IMR-90 (cell line): Measurements from ENCODE around the gene ABCE1. TPM values are rescaled to one million over a fixed set of nuclear protein-coding genes. Genes with fewer than 3 reads are reported as not detected.

ENCODE experiments used
- ATAC-seq: fragments of 200-7000 bp; cut with Tn5 transposase; 2 replicates; pipeline ENCODE4 v1.9.1; 2020; ENCODE audit warnings: low read depth, mild to moderate bottlenecking, moderate library complexity
- BruUV-seq: library from RNA; stranded (reverse); fragments of 400-500 nt; replicated peaks from 2 replicates; lab custom pipeline; 2021; lab: Mats Ljungman, UMichigan
- CTCF ChIA-PET: fragments of 300-600 bp; formaldehyde crosslinking; extraction: SDS; loops from one replicate; lab custom pipeline; 2021; ENCODE audit warnings: antibody characterized with exemption; lab: Yijun Ruan, JAX
- POLR2A ChIA-PET: fragments of 300-600 bp; sonication (Branson Sonifier 250); formaldehyde crosslinking; loops from one replicate; lab custom pipeline; 2022; ENCODE audit warnings: antibody characterized with exemption; ENCODE audit not compliant: unreplicated experiment; lab: Charles Lee
- DNase-seq: peaks from one replicate; pipeline ENCODE4 v3.0.0; 2013
- H2AFZ ChIP-seq: replicated peaks from 2 replicates; pipeline ENCODE3; 2013; ENCODE audit warnings: low read length, mild to moderate bottlenecking; ENCODE audit not compliant: poor library complexity
- H2AK5ac ChIP-seq: 2 replicates; pipeline ENCODE4 v1.6.1; 2013; ENCODE audit warnings: low read depth, low read length, inconsistent platforms
- H2AK9ac ChIP-seq: replicated peaks from 2 replicates; pipeline ENCODE3; 2013; ENCODE audit warnings: mild to moderate bottlenecking, low read depth, low read length, moderate library complexity; ENCODE audit not compliant: poor library complexity
- H2BK120ac ChIP-seq: 2 replicates; pipeline ENCODE4 v1.6.1; 2013; ENCODE audit warnings: low read depth, low read length, inconsistent platforms
- H2BK15ac ChIP-seq: 3 replicates; pipeline ENCODE4 v1.6.1; 2013; ENCODE audit warnings: low read depth, low read length, inconsistent platforms
- H2BK20ac ChIP-seq: 2 replicates; pipeline ENCODE4 v1.6.1; 2013; ENCODE audit warnings: low read depth, mild to moderate bottlenecking, inconsistent platforms, low read length, moderate library complexity
- H2BK5ac ChIP-seq: 2 replicates; pipeline ENCODE4 v1.6.1; 2013; ENCODE audit warnings: mild to moderate bottlenecking, low read depth, low read length, inconsistent platforms; ENCODE audit not compliant: poor library complexity, severe bottlenecking
- H3K14ac ChIP-seq: replicated peaks from 2 replicates; pipeline ENCODE4 v1.6.1; 2013; ENCODE audit warnings: low read depth, low read length, inconsistent platforms
- H3K18ac ChIP-seq: 2 replicates; pipeline ENCODE4 v1.6.1; 2013; ENCODE audit warnings: low read depth, low read length, control low read depth
- H3K23ac ChIP-seq: 2 replicates; pipeline ENCODE4 v1.6.1; 2013; ENCODE audit warnings: low read depth, low read length, inconsistent platforms
- H3K27ac ChIP-seq: 2 replicates; pipeline ENCODE4 v1.5.1; 2013; ENCODE audit warnings: mild to moderate bottlenecking, control low read depth, low read length; ENCODE audit not compliant: insufficient read depth
- H3K27me3 ChIP-seq: 2 replicates; pipeline ENCODE4 v1.6.1; 2013; ENCODE audit warnings: low read length; ENCODE audit not compliant: control insufficient read depth, insufficient read depth
- H3K36me3 ChIP-seq: 2 replicates; pipeline ENCODE4 v1.6.1; 2013; ENCODE audit warnings: low read length, mixed read lengths; ENCODE audit not compliant: control insufficient read depth, insufficient read depth
- H3K4ac ChIP-seq: 2 replicates; pipeline ENCODE4 v1.6.1; 2013; ENCODE audit warnings: low read depth, low read length, inconsistent platforms
- H3K4me1 ChIP-seq: 2 replicates; pipeline ENCODE4 v1.6.1; 2013; ENCODE audit warnings: low read length, mixed read lengths; ENCODE audit not compliant: control insufficient read depth, insufficient read depth
- H3K4me2 ChIP-seq: 2 replicates; pipeline ENCODE4 v1.6.1; 2013; ENCODE audit warnings: low read depth, mild to moderate bottlenecking, control low read depth, low read length, moderate library complexity
- H3K4me3 ChIP-seq: 2 replicates; pipeline ENCODE4 v1.5.1; 2013; ENCODE audit warnings: low read depth, mild to moderate bottlenecking, control low read depth, low read length, moderate library complexity; ENCODE audit not compliant: insufficient read depth
- H3K56ac ChIP-seq: 2 replicates; pipeline ENCODE4 v1.6.1; 2013; ENCODE audit warnings: low read length, inconsistent platforms; ENCODE audit not compliant: insufficient read depth; ENCODE audit errors: extremely low read depth
- H3K79me1 ChIP-seq, 2 experiments: 2 replicates each; pipeline ENCODE4 v1.6.1; 2013; ENCODE audit warnings: low read length in 2 of 2, inconsistent platforms in 1 of 2, low read depth in 1 of 2
- H3K9ac ChIP-seq: 2 replicates; pipeline ENCODE4 v1.6.1; 2013; ENCODE audit warnings: low read depth, low read length, control low read depth
- H3K9me1 ChIP-seq: 2 replicates; pipeline ENCODE4 v1.6.1; 2013; ENCODE audit warnings: low read length, inconsistent platforms; ENCODE audit not compliant: insufficient read depth
- H3K9me3 ChIP-seq: 2 replicates; pipeline ENCODE4 v1.6.1; 2013; ENCODE audit warnings: low read length; ENCODE audit not compliant: control insufficient read depth, insufficient read depth
- H4K20me1 ChIP-seq: 2 replicates; pipeline ENCODE4 v1.6.1; 2013; ENCODE audit warnings: low read length, inconsistent platforms; ENCODE audit not compliant: insufficient read depth
- H4K5ac ChIP-seq: 2 replicates; pipeline ENCODE4 v1.6.1; 2013; ENCODE audit warnings: mild to moderate bottlenecking, low read depth, low read length, control low read depth
- H4K8ac ChIP-seq, 2 experiments: 2 replicates each; pipeline ENCODE4 v1.6.1; 2013; ENCODE audit warnings: low read depth in 2 of 2, low read length in 2 of 2, control low read depth in 1 of 2, inconsistent platforms in 1 of 2
- H4K91ac ChIP-seq: 2 replicates; pipeline ENCODE4 v1.6.1; 2013; ENCODE audit warnings: low read depth, low read length, inconsistent platforms; ENCODE audit not compliant: insufficient read depth
- BHLHE40 ChIP-seq: fragments of 150-350 bp; IDR thresholded peaks from 2 replicates; pipeline ENCODE4 v1.6.1; 2016; ENCODE audit warnings: mild to moderate bottlenecking, low read depth, low read length
- CEBPB ChIP-seq: IDR thresholded peaks from 2 replicates; pipeline ENCODE4 v1.6.1; 2012; ENCODE audit warnings: low read depth, low read length, improper control_type of control experiment
- CHD1 ChIP-seq: IDR thresholded peaks from 2 replicates; pipeline ENCODE4 v1.6.1; 2012; ENCODE audit warnings: low read depth, low read length, improper control_type of control experiment
- FOS ChIP-seq: fragments of 150-350 bp; IDR thresholded peaks from 2 replicates; pipeline ENCODE4 v1.6.1; 2016; ENCODE audit warnings: low read depth, low read length
- MAFK ChIP-seq: IDR thresholded peaks from 2 replicates; pipeline ENCODE4 v1.6.1; 2012; ENCODE audit warnings: low read depth, low read length, improper control_type of control experiment
- MAZ ChIP-seq: IDR thresholded peaks from 2 replicates; pipeline ENCODE4 v1.6.1; 2012; ENCODE audit warnings: low read depth, mild to moderate bottlenecking, low read length, improper control_type of control experiment, moderate library complexity, borderline replicate concordance
- MXI1 ChIP-seq: IDR thresholded peaks from 2 replicates; pipeline ENCODE4 v1.6.1; 2012; ENCODE audit warnings: low read depth, mild to moderate bottlenecking, low read length, moderate library complexity, borderline replicate concordance
- NFE2L2 ChIP-seq: fragments of 150-350 bp; IDR thresholded peaks from 2 replicates; pipeline ENCODE4 v1.6.1; 2016; ENCODE audit warnings: low read depth, mild to moderate bottlenecking, low read length
- POLR2A ChIP-seq: IDR thresholded peaks from 2 replicates; pipeline ENCODE4 v1.6.1; 2012; ENCODE audit warnings: mild to moderate bottlenecking, low read depth, low read length
- RAD21 ChIP-seq: IDR thresholded peaks from 2 replicates; pipeline ENCODE4 v1.6.1; 2012; ENCODE audit warnings: low read length, improper control_type of control experiment
- RCOR1 ChIP-seq: IDR thresholded peaks from 2 replicates; pipeline ENCODE4 v1.6.1; 2012; ENCODE audit warnings: mild to moderate bottlenecking, low read length, improper control_type of control experiment; ENCODE audit not compliant: insufficient replicate concordance
- RFX5 ChIP-seq: IDR thresholded peaks from 2 replicates; pipeline ENCODE4 v1.8.0; 2012; ENCODE audit warnings: low read depth, mild to moderate bottlenecking, low read length, moderate library complexity
- SMC3 ChIP-seq: fragments of 150-350 bp; IDR thresholded peaks from 2 replicates; pipeline ENCODE4 v1.6.1; 2016; ENCODE audit warnings: low read depth, mild to moderate bottlenecking, antibody characterized with exemption, low read length, moderate library complexity
- WGBS, 2 experiments: methylation state at CpG; one replicate each; pipeline versions ENCODE4 v1.1.5 to v1.1.7; 2013; ENCODE audit warnings: missing lambda C conversion rate in 2 of 2; ENCODE audit not compliant: insufficient read length in 1 of 2; ENCODE audit errors: extremely low coverage in 2 of 2; 5-methylcytosine and 5-hydroxymethylcytosine counted together
- dilution Hi-C: fragments of 300-500 bp; cut with HindIII; formaldehyde crosslinking; loops from one replicate; pipeline ENCODE4 v1.14.3; 2018; ENCODE audit warnings: low sequenced_read_pairs; ENCODE audit not compliant: unreplicated experiment
- in situ Hi-C: fragments of 300-500 bp; cut with MboI; formaldehyde crosslinking; loops from 3 replicates; pipeline ENCODE4 v1.14.3; 2019; ENCODE audit warnings: low sequenced_read_pairs, inconsistent platforms, mixed read lengths
- intact Hi-C: fragments of 100-400 bp; cut with micrococcal nuclease; formaldehyde crosslinking; loops from 2 replicates; pipeline ENCODE4 v1.10.0; 2022
- polyA plus RNA-seq, 3 experiments: library from polyadenylated mRNA; depleted of rRNA; stranded (reverse); fragments of >200 nt; gene quantifications; 2 replicates each; pipeline ENCODE4 v1.2.3, GENCODE V29; 2012; ENCODE audit warnings: low replicate concordance in 1 of 3
- total RNA-seq: library from RNA; depleted of rRNA; stranded (reverse); fragments of >200 nt; gene quantifications from 2 replicates; pipeline ENCODE4 v1.2.3, GENCODE V29; 2012
- TF ChIP-seq, protein P1 (sequence below): fragments of 150-350 bp; IDR thresholded peaks from 2 replicates; pipeline ENCODE4 v1.6.1; 2016; ENCODE audit warnings: low read depth, mild to moderate bottlenecking, low read length, moderate library complexity, borderline replicate concordance
- TF ChIP-seq, protein P2 (sequence below): conservative IDR thresholded peaks from 2 replicates; pipeline ENCODE4 v1.5.1; 2012; ENCODE audit warnings: mild to moderate bottlenecking, low read depth, low read length, improper control_type of control experiment

The ABCE1 gene
- total and polyA plus RNA-seq, 2 of the 4 experiments (the other 2 are of a cell fraction) = 54.5 to 219 TPM

DNA sequence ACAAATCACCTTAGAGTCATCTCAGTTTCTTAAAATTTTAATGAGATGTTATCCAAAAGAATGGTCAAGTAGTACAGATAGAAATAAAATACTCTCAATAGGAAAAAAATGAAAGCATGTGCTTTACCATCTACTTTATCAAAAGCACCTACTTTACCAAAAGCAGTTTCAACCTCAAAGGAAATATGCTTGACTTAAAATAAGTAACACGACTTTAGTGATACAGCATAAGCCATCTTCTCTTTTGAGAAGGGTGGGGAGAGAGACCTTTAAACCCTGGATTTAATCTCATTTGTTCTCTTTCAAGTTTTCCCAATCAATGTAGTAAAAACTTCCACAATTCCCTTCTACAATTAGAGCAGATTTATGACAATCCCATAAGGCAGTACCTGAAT is 55.8 kb downstream of the ABCE1 start:
- Histone ChIP-seq H3K4me3 (no peak overlapping the region), H2AK5ac (no peak overlapping the region), H3K4me1 (no peaks in the 10 kb centered on the region), H3K56ac (no peak overlapping the region), H3K27me3 (no peaks in the 10 kb centered on the region), H2BK20ac (no peak overlapping the region), H3K79me1 (peaks cover 6% of the 10 kb centered on the region in 2 experiments; a peak in 2 of 4 replicates), H4K20me1 (no peaks in the 10 kb centered on the region), H2AK9ac (no peak overlapping the region), H3K14ac (no peak overlapping the region), H4K91ac (no peak overlapping the region), H3K36me3 (peaks cover 12% of the 10 kb centered on the region), H3K9ac (no peak overlapping the region), H3K18ac (no peak overlapping the region), H3K4me2 (no peak overlapping the region), H3K23ac (no peak overlapping the region), H4K8ac (no peak overlapping the region), H2AFZ (no peak overlapping the region), H3K9me1 (no peaks in the 10 kb centered on the region), H4K5ac (no peak overlapping the region), H3K9me3 (no peaks in the 10 kb centered on the region), H2BK120ac (no peak overlapping the region), H2BK15ac (no peak overlapping the region), H3K27ac (no peak overlapping the region), H3K4ac (no peak overlapping the region), H2BK5ac (no peak overlapping the region)
- intact Hi-C loops (loop anchor here (1.0 kb wide), 2 partner anchors 455 to 463 kb away; no protein-coding TSS in a partner anchor), in situ Hi-C loops (no loop called here), dilution Hi-C loops (no loop called here)
- BruUV-seq = no TSS peak
- WGBS, 2 experiments = no CpG with 5 or more reads among the region's 1 CpG
- ATAC-seq (no peak), DNase-seq (no peak)
- CTCF ChIA-PET = interaction anchor here (0.7 to 1.2 kb wide), 2 partner anchors 12 to 21 kb away, joined by 3 to 4 read pairs; no protein-coding TSS in a partner anchor
- POLR2A ChIA-PET = no interaction called here
- TF ChIP-seq RAD21 = no peak
- no peak for TF ChIP-seq MAFK
- TF ChIP-seq POLR2A = no peak
- no peak for TF ChIP-seq NFE2L2
- TF ChIP-seq BHLHE40 = no peak
- no peak for TF ChIP-seq RCOR1
- TF ChIP-seq FOS = no peak
- no peak for TF ChIP-seq CHD1
- TF ChIP-seq SMC3 = no peak
- no peak for TF ChIP-seq MXI1
- TF ChIP-seq, protein P1, sequence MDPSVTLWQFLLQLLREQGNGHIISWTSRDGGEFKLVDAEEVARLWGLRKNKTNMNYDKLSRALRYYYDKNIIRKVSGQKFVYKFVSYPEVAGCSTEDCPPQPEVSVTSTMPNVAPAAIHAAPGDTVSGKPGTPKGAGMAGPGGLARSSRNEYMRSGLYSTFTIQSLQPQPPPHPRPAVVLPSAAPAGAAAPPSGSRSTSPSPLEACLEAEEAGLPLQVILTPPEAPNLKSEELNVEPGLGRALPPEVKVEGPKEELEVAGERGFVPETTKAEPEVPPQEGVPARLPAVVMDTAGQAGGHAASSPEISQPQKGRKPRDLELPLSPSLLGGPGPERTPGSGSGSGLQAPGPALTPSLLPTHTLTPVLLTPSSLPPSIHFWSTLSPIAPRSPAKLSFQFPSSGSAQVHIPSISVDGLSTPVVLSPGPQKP = no peak
- no peak for TF ChIP-seq MAZ
- TF ChIP-seq, protein P2, sequence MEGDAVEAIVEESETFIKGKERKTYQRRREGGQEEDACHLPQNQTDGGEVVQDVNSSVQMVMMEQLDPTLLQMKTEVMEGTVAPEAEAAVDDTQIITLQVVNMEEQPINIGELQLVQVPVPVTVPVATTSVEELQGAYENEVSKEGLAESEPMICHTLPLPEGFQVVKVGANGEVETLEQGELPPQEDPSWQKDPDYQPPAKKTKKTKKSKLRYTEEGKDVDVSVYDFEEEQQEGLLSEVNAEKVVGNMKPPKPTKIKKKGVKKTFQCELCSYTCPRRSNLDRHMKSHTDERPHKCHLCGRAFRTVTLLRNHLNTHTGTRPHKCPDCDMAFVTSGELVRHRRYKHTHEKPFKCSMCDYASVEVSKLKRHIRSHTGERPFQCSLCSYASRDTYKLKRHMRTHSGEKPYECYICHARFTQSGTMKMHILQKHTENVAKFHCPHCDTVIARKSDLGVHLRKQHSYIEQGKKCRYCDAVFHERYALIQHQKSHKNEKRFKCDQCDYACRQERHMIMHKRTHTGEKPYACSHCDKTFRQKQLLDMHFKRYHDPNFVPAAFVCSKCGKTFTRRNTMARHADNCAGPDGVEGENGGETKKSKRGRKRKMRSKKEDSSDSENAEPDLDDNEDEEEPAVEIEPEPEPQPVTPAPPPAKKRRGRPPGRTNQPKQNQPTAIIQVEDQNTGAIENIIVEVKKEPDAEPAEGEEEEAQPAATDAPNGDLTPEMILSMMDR = no peak
- TF ChIP-seq RFX5 = no peak
- no peak for TF ChIP-seq CEBPB
